Activated CD4-positive, alpha-beta T cell treated with anti-CD3 and anti-CD28 coated beads for 4 hours (primary cell): ENCODE measurements around the gene NOA1.
"Not testable (repeated sequence)": the region's sequence is repeated elsewhere in the genome, so short reads cannot be mapped to it uniquely, and the experiment has no call there.

Source experiments
- DNase-seq, 2 donors: peaks; one replicate each; pipeline ENCODE4 v3.0.0-alpha.2; 2020

Gene NOA1

GRCh38 chr4:56953680-56954520 is 23.5 kb downstream of the NOA1 start:
- no peak for DNase-seq

GRCh38 chr4:56941403-56941802 is 36.0 kb downstream of the NOA1 start:
- no peak for DNase-seq

DNA sequence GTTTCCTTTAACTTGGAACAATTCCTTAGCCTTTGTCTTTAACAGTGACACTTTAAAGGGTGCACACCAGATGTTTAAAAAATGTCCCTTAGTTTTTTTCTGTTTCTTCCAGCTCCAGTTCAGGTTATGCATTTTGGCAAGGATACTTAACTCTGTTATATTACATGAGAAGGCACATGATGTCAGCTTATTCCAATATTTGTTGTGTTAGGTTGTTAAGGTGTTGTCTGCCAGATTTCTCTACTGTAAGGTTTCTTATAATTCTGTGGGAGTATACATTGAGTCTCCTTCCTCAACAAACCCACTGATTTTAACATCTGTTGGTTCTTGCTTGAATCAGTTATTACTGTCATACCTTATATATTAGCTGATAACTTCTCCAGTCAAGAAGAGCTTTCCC is 36.4 kb downstream of the NOA1 start:
- DNase-seq = no peak

GRCh38 chr4:56940403-56940802 is 37.0 kb downstream of the NOA1 start:
- DNase-seq = no peak

GRCh38 chr4:56939826-56940225 is 37.6 kb downstream of the NOA1 start:
- DNase-seq = not testable (repeated sequence)

- DNase-seq = no peak
These were observed 40.1 kb downstream of the NOA1 start for GRCh38 chr4:56937262-56937661.

DNA sequence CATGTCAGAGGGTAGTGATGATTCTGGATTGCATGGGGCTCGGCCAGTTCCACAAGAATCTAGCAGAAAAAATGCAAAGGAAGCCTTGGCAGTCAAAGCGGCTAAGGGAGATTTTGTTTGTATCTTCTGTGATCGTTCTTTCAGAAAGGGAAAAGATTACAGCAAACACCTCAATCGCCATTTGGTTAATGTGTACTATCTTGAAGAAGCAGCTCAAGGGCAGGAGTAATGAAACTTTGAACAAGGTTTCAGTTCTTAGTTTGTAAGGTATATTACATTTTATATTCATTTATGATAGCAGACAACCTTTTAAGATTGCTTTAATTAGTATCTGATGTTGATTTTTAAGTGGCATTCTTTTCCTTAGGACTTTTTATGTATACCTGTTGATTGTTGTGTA is 45.5 kb downstream of the NOA1 start:
- no peak for DNase-seq

DNA sequence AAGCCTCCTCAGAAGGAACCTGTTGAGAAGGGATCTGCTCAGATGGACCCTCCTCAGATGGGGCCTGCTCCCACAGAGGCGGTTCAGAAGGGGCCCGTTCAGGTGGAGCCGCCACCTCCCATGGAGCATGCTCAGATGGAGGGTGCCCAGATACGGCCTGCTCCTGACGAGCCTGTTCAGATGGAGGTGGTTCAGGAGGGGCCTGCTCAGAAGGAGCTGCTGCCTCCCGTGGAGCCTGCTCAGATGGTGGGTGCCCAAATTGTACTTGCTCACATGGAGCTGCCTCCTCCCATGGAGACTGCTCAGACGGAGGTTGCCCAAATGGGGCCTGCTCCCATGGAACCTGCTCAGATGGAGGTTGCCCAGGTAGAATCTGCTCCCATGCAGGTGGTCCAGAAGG is 46.8 kb downstream of the NOA1 start:
- DNase-seq = no peak

GRCh38 chr4:56927196-56927595 is 50.2 kb downstream of the NOA1 start:
- DNase-seq = no peak

DNA sequence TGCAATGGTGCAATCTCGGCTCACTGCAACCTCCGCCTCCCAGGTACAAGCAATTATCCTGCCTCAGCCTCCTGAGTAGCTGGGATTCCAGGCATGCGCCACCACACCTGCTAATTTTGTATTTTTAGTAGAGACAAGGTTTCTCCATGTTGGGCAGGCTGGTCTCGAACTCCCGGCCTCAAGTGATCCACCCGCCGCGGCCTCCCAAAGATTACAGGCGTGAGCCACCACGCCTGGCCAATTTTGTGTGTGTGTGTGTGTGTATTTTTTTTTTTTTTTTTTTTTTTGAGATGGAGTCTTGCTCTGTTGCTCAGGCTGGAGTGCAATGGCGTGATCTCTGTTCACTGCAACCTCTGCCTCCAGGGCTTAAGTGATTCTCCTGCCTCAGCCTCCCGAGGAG is 62.4 kb downstream of the NOA1 start:
- not testable (repeated sequence) for DNase-seq

DNA sequence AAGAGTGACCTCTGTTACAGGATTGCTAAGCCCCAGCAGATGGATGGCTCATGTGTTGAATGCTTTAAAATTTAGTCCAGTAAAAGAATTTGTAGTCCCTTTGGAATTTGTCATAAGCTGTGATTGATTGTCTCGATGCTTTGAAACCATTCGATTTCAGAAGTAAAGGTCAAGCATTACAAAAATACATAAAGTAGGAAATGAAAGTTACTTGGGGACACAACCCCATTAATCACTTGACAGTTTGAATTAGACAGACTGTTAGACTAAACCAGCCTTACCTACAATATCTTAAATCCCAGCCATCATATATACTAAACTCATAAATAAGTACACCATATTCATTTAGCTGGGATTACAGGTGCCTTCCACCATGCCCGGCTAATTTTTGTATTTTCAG is 63.1 kb downstream of the NOA1 start:
- no peak for DNase-seq
